SK-N-SH (cell line): ENCODE measurements around the gene HES1. TPM values are rescaled to one million over a fixed set of nuclear protein-coding genes. Genes with fewer than 3 reads are reported as not detected.

Experiments
- CTCF ChIA-PET: fragments of 300-600, 350-600 bp; formaldehyde crosslinking; extraction: SDS; loops from one replicate; lab custom pipeline; 2021; lab: Yijun Ruan, JAX
- POLR2A ChIA-PET: fragments of 350-600 bp; sonication (Branson Sonifier 250); formaldehyde crosslinking; extraction: SDS; loops from one replicate; lab custom pipeline; 2020; ENCODE audit warnings: antibody characterized with exemption, inconsistent platforms; lab: Yijun Ruan, JAX
- DNase-seq: peaks from one replicate; pipeline ENCODE4 v3.0.0; 2012
- H2AFZ ChIP-seq: fragments of 200-600 bp; sonication (generic); 2 replicates; pipeline ENCODE4 v1.8.1; 2016; ENCODE audit warnings: antibody characterized with exemption, mild to moderate bottlenecking, low read depth
- H3F3A ChIP-seq: fragments of 200-600 bp; sonication (generic); replicated peaks from 2 replicates; pipeline ENCODE3; 2016; ENCODE audit warnings: antibody characterized with exemption, mild to moderate bottlenecking; ENCODE audit not compliant: insufficient read depth
- H3K27ac ChIP-seq, 2 experiments: fragments of 200-500 bp in 1 of 2; fragments of 200-600 bp in 1 of 2; sonication (Bioruptor generic) in 1 of 2; sonication (generic), shearing (Covaris generic) in 1 of 2; 2 replicates each; pipeline versions ENCODE4 v1.5.1 to v1.6.1; 2014 to 2016; ENCODE audit warnings: low read depth in 2 of 2, inconsistent platforms in 1 of 2, low read length in 1 of 2, mild to moderate bottlenecking in 1 of 2, mixed read lengths in 1 of 2
- H3K27me3 ChIP-seq: fragments of 200-600 bp; sonication (generic), shearing (Covaris generic); 2 replicates; pipeline ENCODE4 v1.6.1; 2016; ENCODE audit warnings: mixed run types; ENCODE audit not compliant: insufficient read depth
- H3K36me3 ChIP-seq, 2 experiments: fragments of 200-500 bp in 1 of 2; fragments of 200-600 bp in 1 of 2; sonication (Bioruptor generic) in 1 of 2; sonication (generic) in 1 of 2; replicated peaks in 1 of 2; 2 replicates each; pipeline versions ENCODE3 to v1.5.1; 2014 to 2016; ENCODE audit warnings: low read length in 1 of 2, mild to moderate bottlenecking in 1 of 2; ENCODE audit not compliant: insufficient read depth in 2 of 2, control insufficient read depth in 1 of 2
- H3K4me1 ChIP-seq, 2 experiments: fragments of 200-500 bp in 1 of 2; fragments of 200-600 bp in 1 of 2; sonication (Bioruptor generic) in 1 of 2; sonication (generic), shearing (Covaris generic) in 1 of 2; 2 replicates each; pipeline versions ENCODE4 v1.5.1 to v1.6.1; 2014 to 2016; ENCODE audit warnings: low read depth in 1 of 2, low read length in 1 of 2, mixed run types in 1 of 2; ENCODE audit not compliant: insufficient read depth in 2 of 2, control insufficient read depth in 1 of 2
- H3K4me2 ChIP-seq: fragments of 200-600 bp; sonication (generic), shearing (Covaris generic); 2 replicates; pipeline ENCODE4 v1.6.1; 2017; ENCODE audit warnings: mixed run types
- H3K4me3 ChIP-seq, 2 experiments: fragments of 200-500 bp in 1 of 2; fragments of 200-600 bp in 1 of 2; sonication (Bioruptor generic) in 1 of 2; sonication (generic), shearing (Covaris generic) in 1 of 2; 2 replicates each; pipeline versions ENCODE4 v1.5.1 to v1.8.1; 2014 to 2016; ENCODE audit warnings: low read depth in 2 of 2, inconsistent platforms in 1 of 2, low read length in 1 of 2, mild to moderate bottlenecking in 1 of 2, mixed read lengths in 1 of 2, moderate library complexity in 1 of 2
- H3K79me2 ChIP-seq: fragments of 200-600 bp; sonication (generic); 2 replicates; pipeline ENCODE4 v1.8.1; 2017; ENCODE audit warnings: mild to moderate bottlenecking; ENCODE audit not compliant: insufficient read depth
- H3K9ac ChIP-seq: fragments of 200-600 bp; sonication (generic); 2 replicates; pipeline ENCODE4 v1.6.1; 2017; ENCODE audit warnings: mixed run types
- H3K9me2 ChIP-seq: fragments of 200-600 bp; sonication (generic); 2 replicates; pipeline ENCODE4 v1.6.1; 2017; ENCODE audit warnings: mixed run types
- H3K9me3 ChIP-seq: fragments of 200-600 bp; sonication (generic); 2 replicates; pipeline ENCODE4 v1.6.1; 2017; ENCODE audit warnings: mixed run types, mild to moderate bottlenecking, moderate library complexity
- H4K20me1 ChIP-seq: fragments of 200-600 bp; sonication (generic); 2 replicates; pipeline ENCODE4 v1.6.1; 2017; ENCODE audit warnings: mild to moderate bottlenecking, mixed run types; ENCODE audit not compliant: insufficient read depth
- CHD2 ChIP-seq: fragments of 150-350 bp; IDR thresholded peaks from 2 replicates; pipeline ENCODE4 v1.6.1; 2018; ENCODE audit warnings: low read length; ENCODE audit not compliant: partially characterized antibody
- ELF1 ChIP-seq: IDR thresholded peaks from 2 replicates; pipeline ENCODE4 v1.4.0; 2012
- FOSL2 ChIP-seq: IDR thresholded peaks from 2 replicates; pipeline ENCODE4 v1.4.0; 2012; ENCODE audit warnings: low read depth, mild to moderate bottlenecking, moderate library complexity, borderline replicate concordance
- GABPA ChIP-seq: IDR thresholded peaks from 2 replicates; pipeline ENCODE4 v1.4.0; 2012; ENCODE audit warnings: low read depth, mild to moderate bottlenecking
- MEF2A ChIP-seq: IDR thresholded peaks from 2 replicates; pipeline ENCODE4 v1.4.0; 2012; ENCODE audit warnings: low read depth, borderline replicate concordance
- MXI1 ChIP-seq: IDR thresholded peaks from 2 replicates; pipeline ENCODE4 v1.6.1; 2012; ENCODE audit warnings: mild to moderate bottlenecking, low read depth, low read length, improper control_type of control experiment
- NRF1 ChIP-seq: IDR thresholded peaks from 2 replicates; pipeline ENCODE4 v1.6.1; 2012; ENCODE audit warnings: low read depth, mild to moderate bottlenecking, low read length
- SIN3A ChIP-seq: IDR thresholded peaks from 2 replicates; pipeline ENCODE4 v1.6.1; 2012; ENCODE audit warnings: low read depth, mild to moderate bottlenecking, low read length, moderate library complexity, borderline replicate concordance
- SMC3 ChIP-seq: IDR thresholded peaks from 2 replicates; pipeline ENCODE4 v1.6.1; 2012; ENCODE audit warnings: low read depth, low read length, improper control_type of control experiment
- TCF12 ChIP-seq: IDR thresholded peaks from 2 replicates; pipeline ENCODE4 v1.4.0; 2012
- YY1 ChIP-seq: IDR thresholded peaks from 2 replicates; pipeline ENCODE4 v1.4.0; 2012; ENCODE audit warnings: low read depth, mild to moderate bottlenecking
- WGBS: methylation state at CpG from one replicate; pipeline ENCODE4 v1.1.6; 2017; ENCODE audit warnings: low lambda C conversion rate; 5-methylcytosine and 5-hydroxymethylcytosine counted together
- polyA plus RNA-seq, 3 experiments: library from polyadenylated mRNA; depleted of rRNA; stranded (reverse); fragments of >200 nt; gene quantifications; 2 replicates each; pipeline ENCODE4 v1.2.3, GENCODE V29; 2012
- TF ChIP-seq, protein P1 (sequence below): IDR thresholded peaks from 2 replicates; pipeline ENCODE4 v1.4.0; 2012; ENCODE audit warnings: low read depth, borderline replicate concordance
- TF ChIP-seq, protein P2 (sequence below): fragments of 150-350 bp; IDR thresholded peaks from 2 replicates; pipeline ENCODE4 v1.6.1; 2017; ENCODE audit warnings: antibody characterized with exemption, low read length, low read depth, borderline replicate concordance
- TF ChIP-seq, protein P3 (sequence below): IDR thresholded peaks from 2 replicates; pipeline ENCODE4 v1.6.1; 2012; ENCODE audit warnings: mild to moderate bottlenecking, low read depth, low read length, moderate library complexity
- TF ChIP-seq, protein P4 (sequence below): IDR thresholded peaks from 2 replicates; pipeline ENCODE4 v1.4.0; 2012; ENCODE audit warnings: low read depth, borderline replicate concordance

Gene HES1
- polyA plus RNA-seq, 1 of the 3 experiments (the other 2 are of a cell fraction), result 225 TPM

DNA sequence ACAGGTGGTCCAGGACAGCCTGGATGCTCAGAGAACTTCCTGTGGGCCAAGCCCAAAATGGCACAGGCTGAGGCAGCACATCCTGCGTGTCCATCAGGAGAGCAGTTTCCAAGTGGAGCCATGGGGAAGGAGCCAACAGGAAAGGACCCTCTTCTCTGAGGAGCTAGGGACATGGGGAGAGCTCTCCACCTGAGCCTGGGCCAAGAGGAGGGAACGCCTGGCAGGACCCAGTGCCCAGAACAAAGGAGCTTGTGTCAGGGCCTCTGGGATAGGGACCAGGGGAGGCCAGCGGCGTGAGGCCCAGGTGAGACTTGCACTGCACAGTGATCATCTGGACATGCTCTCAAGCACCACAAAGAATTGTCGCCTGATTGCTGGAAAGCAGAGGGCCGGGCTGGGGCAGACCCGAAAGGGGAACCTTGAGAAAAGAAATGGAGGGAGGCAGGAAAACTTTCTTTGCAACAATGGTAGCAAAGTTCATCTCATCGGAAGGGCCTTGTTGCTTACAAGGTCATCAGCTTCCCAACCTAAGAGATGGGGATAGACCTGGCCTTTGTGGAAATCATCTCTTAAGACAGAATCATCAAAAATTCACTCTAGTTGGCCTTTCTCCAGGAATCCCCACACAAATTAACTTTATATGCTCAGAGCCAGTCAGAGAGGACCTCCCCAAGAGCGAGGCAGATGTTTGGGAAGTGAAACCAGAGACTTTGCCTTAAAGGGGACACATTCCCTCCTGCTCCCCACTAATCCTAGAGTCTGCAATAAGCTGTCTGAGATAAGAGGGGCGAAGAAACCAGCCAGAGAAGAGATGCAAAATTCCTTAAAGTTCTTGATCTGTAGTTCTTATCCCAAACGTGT, 47.7 kb upstream of the HES1 start:
- no peaks in the 10 kb centered on the region for H3K9me3 ChIP-seq
- no peaks in the 10 kb centered on the region for H4K20me1 ChIP-seq
- H3K36me3 ChIP-seq, result no peaks in the 10 kb centered on the region
- no peak overlapping the region for H3K27ac ChIP-seq
- ChIA-PET POLR2A (no interaction called here), CTCF (interaction anchor here (1.1 kb wide), 1 partner anchor 307 kb away, joined by 3 read pairs; no protein-coding TSS in a partner anchor)
- DNase-seq, result no peak
- H2AFZ ChIP-seq, result no peak overlapping the region
- H3K79me2 ChIP-seq, result no peaks in the 10 kb centered on the region
- H3K4me2 ChIP-seq, result no peak overlapping the region
- TF ChIP-seq, protein P1, sequence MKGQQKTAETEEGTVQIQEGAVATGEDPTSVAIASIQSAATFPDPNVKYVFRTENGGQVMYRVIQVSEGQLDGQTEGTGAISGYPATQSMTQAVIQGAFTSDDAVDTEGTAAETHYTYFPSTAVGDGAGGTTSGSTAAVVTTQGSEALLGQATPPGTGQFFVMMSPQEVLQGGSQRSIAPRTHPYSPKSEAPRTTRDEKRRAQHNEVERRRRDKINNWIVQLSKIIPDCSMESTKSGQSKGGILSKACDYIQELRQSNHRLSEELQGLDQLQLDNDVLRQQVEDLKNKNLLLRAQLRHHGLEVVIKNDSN, result no peak
- TF ChIP-seq TCF12 (no peak), FOSL2 (no peak), CHD2 (no peak), YY1 (no peak), MXI1 (no peak), NRF1 (no peak), SMC3 (no peak), SIN3A (no peak), ELF1 (no peak), GABPA (no peak), MEF2A (no peak)
- TF ChIP-seq, protein P2, sequence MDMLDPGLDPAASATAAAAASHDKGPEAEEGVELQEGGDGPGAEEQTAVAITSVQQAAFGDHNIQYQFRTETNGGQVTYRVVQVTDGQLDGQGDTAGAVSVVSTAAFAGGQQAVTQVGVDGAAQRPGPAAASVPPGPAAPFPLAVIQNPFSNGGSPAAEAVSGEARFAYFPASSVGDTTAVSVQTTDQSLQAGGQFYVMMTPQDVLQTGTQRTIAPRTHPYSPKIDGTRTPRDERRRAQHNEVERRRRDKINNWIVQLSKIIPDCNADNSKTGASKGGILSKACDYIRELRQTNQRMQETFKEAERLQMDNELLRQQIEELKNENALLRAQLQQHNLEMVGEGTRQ, result no peak
- TF ChIP-seq, protein P3, sequence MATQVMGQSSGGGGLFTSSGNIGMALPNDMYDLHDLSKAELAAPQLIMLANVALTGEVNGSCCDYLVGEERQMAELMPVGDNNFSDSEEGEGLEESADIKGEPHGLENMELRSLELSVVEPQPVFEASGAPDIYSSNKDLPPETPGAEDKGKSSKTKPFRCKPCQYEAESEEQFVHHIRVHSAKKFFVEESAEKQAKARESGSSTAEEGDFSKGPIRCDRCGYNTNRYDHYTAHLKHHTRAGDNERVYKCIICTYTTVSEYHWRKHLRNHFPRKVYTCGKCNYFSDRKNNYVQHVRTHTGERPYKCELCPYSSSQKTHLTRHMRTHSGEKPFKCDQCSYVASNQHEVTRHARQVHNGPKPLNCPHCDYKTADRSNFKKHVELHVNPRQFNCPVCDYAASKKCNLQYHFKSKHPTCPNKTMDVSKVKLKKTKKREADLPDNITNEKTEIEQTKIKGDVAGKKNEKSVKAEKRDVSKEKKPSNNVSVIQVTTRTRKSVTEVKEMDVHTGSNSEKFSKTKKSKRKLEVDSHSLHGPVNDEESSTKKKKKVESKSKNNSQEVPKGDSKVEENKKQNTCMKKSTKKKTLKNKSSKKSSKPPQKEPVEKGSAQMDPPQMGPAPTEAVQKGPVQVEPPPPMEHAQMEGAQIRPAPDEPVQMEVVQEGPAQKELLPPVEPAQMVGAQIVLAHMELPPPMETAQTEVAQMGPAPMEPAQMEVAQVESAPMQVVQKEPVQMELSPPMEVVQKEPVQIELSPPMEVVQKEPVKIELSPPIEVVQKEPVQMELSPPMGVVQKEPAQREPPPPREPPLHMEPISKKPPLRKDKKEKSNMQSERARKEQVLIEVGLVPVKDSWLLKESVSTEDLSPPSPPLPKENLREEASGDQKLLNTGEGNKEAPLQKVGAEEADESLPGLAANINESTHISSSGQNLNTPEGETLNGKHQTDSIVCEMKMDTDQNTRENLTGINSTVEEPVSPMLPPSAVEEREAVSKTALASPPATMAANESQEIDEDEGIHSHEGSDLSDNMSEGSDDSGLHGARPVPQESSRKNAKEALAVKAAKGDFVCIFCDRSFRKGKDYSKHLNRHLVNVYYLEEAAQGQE, result no peak
- TF ChIP-seq, protein P4, sequence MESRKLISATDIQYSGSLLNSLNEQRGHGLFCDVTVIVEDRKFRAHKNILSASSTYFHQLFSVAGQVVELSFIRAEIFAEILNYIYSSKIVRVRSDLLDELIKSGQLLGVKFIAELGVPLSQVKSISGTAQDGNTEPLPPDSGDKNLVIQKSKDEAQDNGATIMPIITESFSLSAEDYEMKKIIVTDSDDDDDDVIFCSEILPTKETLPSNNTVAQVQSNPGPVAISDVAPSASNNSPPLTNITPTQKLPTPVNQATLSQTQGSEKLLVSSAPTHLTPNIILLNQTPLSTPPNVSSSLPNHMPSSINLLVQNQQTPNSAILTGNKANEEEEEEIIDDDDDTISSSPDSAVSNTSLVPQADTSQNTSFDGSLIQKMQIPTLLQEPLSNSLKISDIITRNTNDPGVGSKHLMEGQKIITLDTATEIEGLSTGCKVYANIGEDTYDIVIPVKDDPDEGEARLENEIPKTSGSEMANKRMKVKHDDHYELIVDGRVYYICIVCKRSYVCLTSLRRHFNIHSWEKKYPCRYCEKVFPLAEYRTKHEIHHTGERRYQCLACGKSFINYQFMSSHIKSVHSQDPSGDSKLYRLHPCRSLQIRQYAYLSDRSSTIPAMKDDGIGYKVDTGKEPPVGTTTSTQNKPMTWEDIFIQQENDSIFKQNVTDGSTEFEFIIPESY, result no peak
- TF ChIP-seq, all 33 proteins: peak for 0
- Histone ChIP-seq H3K9me2 (no peaks in the 10 kb centered on the region), H3K27me3 (peaks cover 15% of the 10 kb centered on the region; the same call in 1 of the 2 replicates), H3K4me1 (peaks cover 7 to 18% of the 10 kb centered on the region in 2 experiments; a peak in 2 of 4 replicates), H3K9ac (no peak overlapping the region), H3K4me3 (no peak overlapping the region), H3F3A (no peaks in the 10 kb centered on the region)
- WGBS, result 95% methylated on average over 10 of the region's 11 CpGs
